ENCODE data around the gene RPGRIP1.

DNA sequence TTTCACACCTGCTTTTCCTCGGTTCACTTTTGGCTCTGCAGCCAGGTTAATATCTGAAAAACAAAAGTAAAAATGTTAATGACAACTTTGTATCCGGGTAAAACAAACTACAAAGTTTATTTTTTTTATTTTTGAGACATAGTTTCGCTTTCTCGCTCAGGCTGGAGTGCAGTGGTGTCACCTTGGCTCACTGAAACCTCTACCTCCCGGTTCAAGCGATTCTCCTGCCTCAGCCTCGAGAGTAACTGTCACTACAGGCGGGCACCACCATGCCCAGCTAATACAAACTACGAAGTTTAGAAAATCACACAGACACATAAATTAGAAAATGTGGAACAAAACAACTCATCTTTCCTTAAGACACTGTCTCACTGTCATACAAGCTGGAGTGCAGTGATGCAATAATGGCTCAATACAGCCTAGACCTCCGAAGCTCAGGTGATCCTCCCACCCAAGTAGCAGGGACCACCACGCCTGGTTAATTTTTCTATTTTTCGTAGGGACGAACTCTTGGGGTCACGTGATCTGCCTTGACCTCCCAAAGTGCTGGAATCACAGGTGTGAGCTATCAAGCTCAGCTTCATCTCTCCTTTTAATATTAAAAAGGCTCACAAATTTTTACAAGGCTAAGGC lies 48.7 kb upstream of the RPGRIP1 start:
- TF ChIP-seq FOXM1 (IDR thresholded peaks at IDR 0.05; ENCODE audit: borderline replicate concordance) (no peak), SUZ12 (IDR thresholded peaks at IDR 0.05) (no peak), ELF4 (IDR thresholded peaks at IDR 0.05) (no peak), NFRKB (IDR thresholded peaks at IDR 0.05) (no peak), FOXK2 (IDR thresholded peaks at IDR 0.05) (no peak), LEF1 (IDR thresholded peaks at IDR 0.05; ENCODE audit: borderline replicate concordance) (no peak), SP1 (IDR thresholded peaks at IDR 0.05) (no peak), ZNF384 (IDR thresholded peaks at IDR 0.05) (no peak), TARDBP (IDR thresholded peaks at IDR 0.05) (no peak), CTBP1 (IDR thresholded peaks at IDR 0.05; ENCODE audit: borderline replicate concordance) (no peak)
- TF ChIP-seq, protein P1, sequence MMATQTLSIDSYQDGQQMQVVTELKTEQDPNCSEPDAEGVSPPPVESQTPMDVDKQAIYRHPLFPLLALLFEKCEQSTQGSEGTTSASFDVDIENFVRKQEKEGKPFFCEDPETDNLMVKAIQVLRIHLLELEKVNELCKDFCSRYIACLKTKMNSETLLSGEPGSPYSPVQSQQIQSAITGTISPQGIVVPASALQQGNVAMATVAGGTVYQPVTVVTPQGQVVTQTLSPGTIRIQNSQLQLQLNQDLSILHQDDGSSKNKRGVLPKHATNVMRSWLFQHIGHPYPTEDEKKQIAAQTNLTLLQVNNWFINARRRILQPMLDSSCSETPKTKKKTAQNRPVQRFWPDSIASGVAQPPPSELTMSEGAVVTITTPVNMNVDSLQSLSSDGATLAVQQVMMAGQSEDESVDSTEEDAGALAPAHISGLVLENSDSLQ (IDR thresholded peaks at IDR 0.05) = no peak
